Measurements from ENCODE around the gene R3HDM2. TPM values are rescaled to one million over a fixed set of nuclear protein-coding genes. Genes with fewer than 3 reads are reported as not detected.

R3HDM2 gene
- total RNA-seq, 1 donor from 2014 or later = 32.1 TPM

- no peak for DNase-seq (ENCODE audit: low read depth)
Observed at GRCh38 chr12:57216921-57217879, 213.6 kb downstream of the R3HDM2 start.

GRCh38 chr12:57216014-57216911 lies 214.6 kb downstream of the R3HDM2 start, which contains the start of gene NXPH4:
TSS of gene NXPH4 (plus strand) at chr12:57216794. CDS start at chr12:57216970, 176 bp downstream.
- no peak for DNase-seq (ENCODE audit: low read depth)

GRCh38 chr12:57215668-57216013 lies 215.2 kb downstream of the R3HDM2 start:
- no peak for DNase-seq (ENCODE audit: low read depth)

GRCh38 chr12:57215065-57215464 lies 215.8 kb downstream of the R3HDM2 start:
- no peak for DNase-seq (ENCODE audit: low read depth)

GRCh38 chr12:57214398-57214781 lies 216.5 kb downstream of the R3HDM2 start:
- DNase-seq (ENCODE audit: low read depth) = peak; percentile 18

GRCh38 chr12:57213763-57214397 lies 217.0 kb downstream of the R3HDM2 start:
- no peak for DNase-seq (ENCODE audit: low read depth)

- peak; percentile 61 for DNase-seq (ENCODE audit: low read depth)
Observed at GRCh38 chr12:57213058-57213715, 217.7 kb downstream of the R3HDM2 start.

- DNase-seq (ENCODE audit: low read depth) = no peak
Observed at GRCh38 chr12:57212701-57213057, 218.2 kb downstream of the R3HDM2 start.

- no peak for DNase-seq (ENCODE audit: low read depth)
Observed at GRCh38 chr12:57211791-57212700, 218.8 kb downstream of the R3HDM2 start.

- no peak for DNase-seq (ENCODE audit: low read depth)
Observed at GRCh38 chr12:57210926-57211692, 219.7 kb downstream of the R3HDM2 start.

GRCh38 chr12:57210461-57210860 lies 220.4 kb downstream of the R3HDM2 start:
- no peak for DNase-seq (ENCODE audit: low read depth)

GRCh38 chr12:57209916-57210315 lies 220.9 kb downstream of the R3HDM2 start:
- DNase-seq (ENCODE audit: low read depth) = no peak

GRCh38 chr12:57208631-57209282 lies 222.1 kb downstream of the R3HDM2 start:
- no peak for DNase-seq (ENCODE audit: low read depth)

- DNase-seq (ENCODE audit: low read depth) = no peak
Observed at GRCh38 chr12:57207731-57208630, 222.9 kb downstream of the R3HDM2 start.

GRCh38 chr12:57205931-57206330 lies 224.9 kb downstream of the R3HDM2 start:
- no peak for DNase-seq (ENCODE audit: low read depth)

GRCh38 chr12:57205186-57205585 lies 225.7 kb downstream of the R3HDM2 start:
- no peak for DNase-seq (ENCODE audit: low read depth)

GRCh38 chr12:57204454-57204853 lies 226.4 kb downstream of the R3HDM2 start:
- no peak for DNase-seq (ENCODE audit: low read depth)

- DNase-seq (ENCODE audit: low read depth) = no peak
Observed at GRCh38 chr12:57203791-57204190, 227.1 kb downstream of the R3HDM2 start.
